Suprapubic skin (tissue), 4 donors: ENCODE data around the gene FAM78B. TPM values are rescaled to one million over a fixed set of nuclear protein-coding genes. Genes with fewer than 3 reads are reported as not detected.

Source experiments
- DNase-seq, 2 donors: peaks; one replicate each; pipeline ENCODE4 v3.0.0-alpha.2; 2019; ENCODE audit warnings: low spot score in 2 of 2
- H3K27ac ChIP-seq: fragments of 200-600 bp; sonication (generic); one replicate; pipeline ENCODE4 v1.5.1; 2019
- H3K27me3 ChIP-seq: fragments of 200-600 bp; sonication (generic); one replicate; pipeline ENCODE4 v1.5.1; 2019
- H3K36me3 ChIP-seq: fragments of 200-600 bp; sonication (generic); one replicate; pipeline ENCODE4 v1.5.1; 2019
- H3K4me1 ChIP-seq: fragments of 200-600 bp; sonication (generic); one replicate; pipeline ENCODE4 v1.5.1; 2019
- H3K4me3 ChIP-seq: fragments of 200-600 bp; sonication (generic); one replicate; pipeline ENCODE4 v1.5.1; 2019; ENCODE audit warnings: mild to moderate bottlenecking
- H3K9me3 ChIP-seq: fragments of 200-600 bp; sonication (generic); one replicate; pipeline ENCODE4 v1.5.1; 2019
- CTCF ChIP-seq, 2 donors: fragments of 200-600 bp in 1 of 2; fragments of 450-650 bp in 1 of 2; sonication (generic) in 1 of 2; IDR thresholded peaks; one replicate each; pipeline ENCODE4 v1.5.1; 2016 to 2019; ENCODE audit warnings: antibody characterized with exemption in 2 of 2, mild to moderate bottlenecking in 1 of 2, moderate library complexity in 1 of 2
- EP300 ChIP-seq: sonication (generic); formaldehyde crosslinking; IDR thresholded peaks from one replicate; pipeline ENCODE4 v1.6.1; 2017; ENCODE audit warnings: antibody characterized with exemption
- POLR2A ChIP-seq, 2 donors: fragments of 450-650 bp; IDR thresholded peaks; one replicate each; pipeline ENCODE4 v1.6.1; 2017; ENCODE audit warnings: antibody characterized with exemption in 2 of 2, mild to moderate bottlenecking in 2 of 2, moderate library complexity in 2 of 2
- POLR2AphosphoS5 ChIP-seq, 3 donors: sonication (generic); formaldehyde crosslinking; IDR thresholded peaks; one replicate each; pipeline ENCODE4 v1.6.1; 2017; ENCODE audit warnings: antibody characterized with exemption in 3 of 3
- WGBS: methylation state at CpG from one replicate; pipeline ENCODE4 v1.1.5; 2018; 5-methylcytosine and 5-hydroxymethylcytosine counted together
- total RNA-seq, 4 donors: library from RNA; depleted of rRNA; stranded (reverse); fragments of >200 nt; gene quantifications; one replicate each; pipeline ENCODE4 v1.1.0, GENCODE V29; 2016

FAM78B gene
- total RNA-seq, 4 donors from 2014 or later: 0.72 to 1.9 (median 1.3) TPM

GRCh38 chr1:166020210-166020609, 146.6 kb downstream of the FAM78B start:
- H3K4me3 ChIP-seq: no peak overlapping the region
- no peak for DNase-seq
- H3K4me1 ChIP-seq: no peaks in the 10 kb centered on the region
- no peak for TF ChIP-seq EP300
- no peak for TF ChIP-seq POLR2A (IDR thresholded peaks at IDR 0.05)
- TF ChIP-seq CTCF (IDR thresholded peaks at IDR 0.05): no peak
- TF ChIP-seq POLR2AphosphoS5 (IDR thresholded peaks at IDR 0.05): no peak
- no peak overlapping the region for H3K27ac ChIP-seq
- no peaks in the 10 kb centered on the region for H3K27me3 ChIP-seq
- H3K9me3 ChIP-seq: no peaks in the 10 kb centered on the region
- WGBS: 57% methylated on average over 3 of the region's 3 CpGs
- no peaks in the 10 kb centered on the region for H3K36me3 ChIP-seq
